NCI-H748 treated with DMSO at 0.1 percent for 48 hours (cell line): ENCODE measurements around the gene MICOS13.

Experiments used
- DNase-seq: peaks from one replicate; lab custom pipeline; 2025; lab: John Stamatoyannopoulos, UW

The MICOS13 gene

DNA sequence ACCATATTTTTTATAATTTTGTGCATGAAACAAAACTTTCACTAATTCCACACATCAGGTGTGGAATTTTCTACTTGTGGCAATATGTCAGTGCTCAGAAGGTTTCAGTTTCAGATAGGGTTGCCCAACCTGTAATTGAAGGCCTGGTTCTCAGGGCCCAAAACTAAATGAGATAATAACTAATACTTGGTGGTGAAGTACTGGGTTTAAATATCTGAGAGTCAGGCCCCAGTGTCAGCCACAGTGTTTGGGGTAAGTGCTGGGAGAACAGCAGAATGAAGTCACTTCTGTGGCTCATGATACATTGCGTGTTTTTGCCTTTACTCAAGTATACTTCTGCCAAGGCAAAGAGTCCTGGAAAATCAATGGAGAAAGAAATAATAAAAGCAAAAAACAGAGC is 51.9 kb downstream of the MICOS13 start:
- DNase-seq = no peak
